ENCODE measurements around the gene JAZF1. TPM values are rescaled to one million over a fixed set of nuclear protein-coding genes. Genes with fewer than 3 reads are reported as not detected.

JAZF1 gene
- total RNA-seq, 4 donors from 2014 or later = 27.8 to 36.5 (median 30.5) TPM

DNA sequence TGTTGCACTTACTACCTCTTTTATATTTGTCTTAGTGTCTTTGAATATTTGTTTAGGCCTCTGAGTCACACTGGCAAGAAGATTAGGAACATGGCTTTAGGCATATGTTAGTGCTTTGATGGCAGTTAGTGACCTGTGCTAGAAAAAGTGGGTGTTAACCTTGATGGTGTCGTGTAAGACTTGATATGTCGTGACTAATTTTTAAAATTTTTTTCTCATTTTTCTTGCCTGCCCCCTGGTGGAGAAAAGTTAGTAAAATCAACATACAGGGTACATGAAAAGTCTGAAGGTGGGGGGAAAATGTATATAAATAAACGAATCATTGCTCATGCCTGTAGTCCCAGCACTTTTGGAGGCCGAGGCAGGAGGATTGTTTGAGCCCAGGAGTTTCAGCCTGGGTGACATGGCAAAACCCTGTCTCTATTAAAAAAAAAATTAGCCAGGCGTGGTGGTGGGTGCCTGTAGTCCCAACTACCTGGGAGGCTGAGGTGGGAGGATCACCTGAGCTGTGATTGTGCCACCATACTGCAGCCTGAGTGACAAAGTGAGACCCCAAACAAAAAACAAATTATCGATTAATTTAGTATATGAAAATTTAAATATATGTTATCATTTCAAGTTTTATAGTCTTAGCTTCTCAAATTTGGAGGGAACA lies 396.1 kb downstream of the JAZF1 start:
- Histone ChIP-seq H3K4me1 (peaks cover 0 to 13% (median 3%) of the 10 kb centered on the region in 3 donors), H3K27ac (no peak overlapping the region), H3K9me3 (no peaks in the 10 kb centered on the region), H3K4me3 (no peak overlapping the region), H3K36me3 (peaks cover 0 to 44% of the 10 kb centered on the region in 2 donors), H3K27me3 (no peaks in the 10 kb centered on the region)
- WGBS, 2 donors (ENCODE audit: low coverage in 1 of 2) = 37 to 43% methylated on average over 4 to 5 of the region's 6 CpGs
- no peak for TF ChIP-seq POLR2AphosphoS5 (IDR thresholded peaks at IDR 0.05)
- TF ChIP-seq EP300 (IDR thresholded peaks at IDR 0.05) = no peak
- TF ChIP-seq, protein P1, sequence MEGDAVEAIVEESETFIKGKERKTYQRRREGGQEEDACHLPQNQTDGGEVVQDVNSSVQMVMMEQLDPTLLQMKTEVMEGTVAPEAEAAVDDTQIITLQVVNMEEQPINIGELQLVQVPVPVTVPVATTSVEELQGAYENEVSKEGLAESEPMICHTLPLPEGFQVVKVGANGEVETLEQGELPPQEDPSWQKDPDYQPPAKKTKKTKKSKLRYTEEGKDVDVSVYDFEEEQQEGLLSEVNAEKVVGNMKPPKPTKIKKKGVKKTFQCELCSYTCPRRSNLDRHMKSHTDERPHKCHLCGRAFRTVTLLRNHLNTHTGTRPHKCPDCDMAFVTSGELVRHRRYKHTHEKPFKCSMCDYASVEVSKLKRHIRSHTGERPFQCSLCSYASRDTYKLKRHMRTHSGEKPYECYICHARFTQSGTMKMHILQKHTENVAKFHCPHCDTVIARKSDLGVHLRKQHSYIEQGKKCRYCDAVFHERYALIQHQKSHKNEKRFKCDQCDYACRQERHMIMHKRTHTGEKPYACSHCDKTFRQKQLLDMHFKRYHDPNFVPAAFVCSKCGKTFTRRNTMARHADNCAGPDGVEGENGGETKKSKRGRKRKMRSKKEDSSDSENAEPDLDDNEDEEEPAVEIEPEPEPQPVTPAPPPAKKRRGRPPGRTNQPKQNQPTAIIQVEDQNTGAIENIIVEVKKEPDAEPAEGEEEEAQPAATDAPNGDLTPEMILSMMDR (IDR thresholded peaks at IDR 0.05) = peak; percentile 21 to 61 (median 52)
- TF ChIP-seq POLR2A (IDR thresholded peaks at IDR 0.05) = no peak
- ATAC-seq = no peak

DNA sequence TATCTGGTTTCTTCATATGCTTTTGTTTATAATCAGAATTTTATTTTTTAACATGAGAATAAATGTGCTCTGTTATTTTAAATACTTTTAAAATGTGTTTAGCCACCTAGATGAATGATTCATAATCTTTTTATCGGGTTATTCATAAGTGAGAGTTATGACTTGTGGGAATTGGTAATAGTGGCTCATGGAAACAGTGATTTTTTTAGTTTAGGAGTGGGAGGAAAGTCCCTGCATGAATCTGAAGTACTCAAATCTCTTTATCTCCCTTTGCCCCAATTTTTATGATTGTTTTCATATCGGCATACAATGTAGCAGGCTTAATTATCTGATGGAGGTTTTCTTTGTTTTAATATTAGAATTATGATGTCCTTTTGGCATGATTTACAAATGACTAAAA lies 397.7 kb downstream of the JAZF1 start:
- ATAC-seq = no peak
- peaks cover 0 to 13% (median 3%) of the 10 kb centered on the region in 3 donors for H3K4me1 ChIP-seq
- H3K4me3 ChIP-seq = no peak overlapping the region
- H3K36me3 ChIP-seq = peaks cover 0 to 27% of the 10 kb centered on the region in 2 donors
- H3K27me3 ChIP-seq = no peaks in the 10 kb centered on the region
- H3K27ac ChIP-seq = no peak overlapping the region
- no peak for TF ChIP-seq POLR2AphosphoS5 (IDR thresholded peaks at IDR 0.05)
- no peak for TF ChIP-seq POLR2A (IDR thresholded peaks at IDR 0.05)
- TF ChIP-seq, protein P1 (IDR thresholded peaks at IDR 0.05) = no peak
- no peak for TF ChIP-seq EP300 (IDR thresholded peaks at IDR 0.05)
- H3K9me3 ChIP-seq = no peaks in the 10 kb centered on the region
- WGBS, 2 donors (ENCODE audit: low coverage in 1 of 2) = 37 to 49% methylated on average over 2 of the region's 2 CpGs

DNA sequence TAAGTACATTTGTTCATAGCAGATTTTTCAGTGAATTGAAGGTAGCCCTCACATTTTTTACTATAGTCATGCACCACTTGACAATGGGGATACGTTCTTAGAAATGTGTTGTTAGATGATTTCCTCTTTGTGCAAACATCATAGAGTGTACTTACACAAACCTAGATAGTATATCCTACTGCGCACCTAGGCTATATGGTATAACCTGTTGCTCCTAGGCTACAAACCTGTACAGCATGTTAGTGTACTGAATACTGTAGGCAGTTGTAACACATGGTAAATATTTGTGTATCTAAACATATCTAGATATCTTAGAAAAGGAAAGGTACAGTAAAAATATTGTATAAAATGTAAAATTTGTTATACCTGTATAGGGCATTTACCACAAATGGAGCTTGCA lies 399.4 kb downstream of the JAZF1 start:
- Histone ChIP-seq H3K4me3 (no peak overlapping the region), H3K36me3 (peaks cover 0 to 12% of the 10 kb centered on the region in 2 donors), H3K27ac (no peak overlapping the region), H3K4me1 (peaks cover 0 to 13% (median 3%) of the 10 kb centered on the region in 3 donors), H3K9me3 (no peaks in the 10 kb centered on the region), H3K27me3 (no peaks in the 10 kb centered on the region)
- TF ChIP-seq, protein P1 (IDR thresholded peaks at IDR 0.05) = no peak
- WGBS, 2 donors (ENCODE audit: low coverage in 1 of 2) = 96 to 100% methylated on average over 2 of the region's 2 CpGs
- no peak for ATAC-seq

Small RNA genes lying within 50 kb of the gene (small RNA-seq; reads per million reads assigned to genes)
- 0 reads per million in 4 donors for gene RNU6-979P

Other genes with a start within 250 kb of the JAZF1 start
- gene CREB5, start 231.7 kb upstream of the JAZF1 start, total RNA-seq = 10 to 100 TPM in 3 of 4 donors, 1 to 10 TPM in 1; 7.8 to 29.9 (median 12.9) TPM

Data from gastroesophageal sphincter (tissue), 4 donors.